Fibroblast of lung (primary cell): ENCODE measurements around the gene RRAGD.

Source experiments
- EZH2 ChIP-seq: IDR thresholded peaks from 2 replicates; pipeline ENCODE4 v1.5.1; 2012; ENCODE audit warnings: low read length, control low read depth, mild to moderate bottlenecking; ENCODE audit errors: missing control alignments
- TF ChIP-seq, protein P1 (sequence below), 2 donors: IDR thresholded peaks in 1 of 2; conservative IDR thresholded peaks in 1 of 2; 1 replicate in 1 of 2; 2 replicates in 1 of 2; pipeline ENCODE4 v1.5.1; 2011 to 2012; ENCODE audit warnings: low read length in 2 of 2, control low read depth in 1 of 2, inconsistent platforms in 1 of 2, low read depth in 1 of 2, mild to moderate bottlenecking in 1 of 2

DNA sequence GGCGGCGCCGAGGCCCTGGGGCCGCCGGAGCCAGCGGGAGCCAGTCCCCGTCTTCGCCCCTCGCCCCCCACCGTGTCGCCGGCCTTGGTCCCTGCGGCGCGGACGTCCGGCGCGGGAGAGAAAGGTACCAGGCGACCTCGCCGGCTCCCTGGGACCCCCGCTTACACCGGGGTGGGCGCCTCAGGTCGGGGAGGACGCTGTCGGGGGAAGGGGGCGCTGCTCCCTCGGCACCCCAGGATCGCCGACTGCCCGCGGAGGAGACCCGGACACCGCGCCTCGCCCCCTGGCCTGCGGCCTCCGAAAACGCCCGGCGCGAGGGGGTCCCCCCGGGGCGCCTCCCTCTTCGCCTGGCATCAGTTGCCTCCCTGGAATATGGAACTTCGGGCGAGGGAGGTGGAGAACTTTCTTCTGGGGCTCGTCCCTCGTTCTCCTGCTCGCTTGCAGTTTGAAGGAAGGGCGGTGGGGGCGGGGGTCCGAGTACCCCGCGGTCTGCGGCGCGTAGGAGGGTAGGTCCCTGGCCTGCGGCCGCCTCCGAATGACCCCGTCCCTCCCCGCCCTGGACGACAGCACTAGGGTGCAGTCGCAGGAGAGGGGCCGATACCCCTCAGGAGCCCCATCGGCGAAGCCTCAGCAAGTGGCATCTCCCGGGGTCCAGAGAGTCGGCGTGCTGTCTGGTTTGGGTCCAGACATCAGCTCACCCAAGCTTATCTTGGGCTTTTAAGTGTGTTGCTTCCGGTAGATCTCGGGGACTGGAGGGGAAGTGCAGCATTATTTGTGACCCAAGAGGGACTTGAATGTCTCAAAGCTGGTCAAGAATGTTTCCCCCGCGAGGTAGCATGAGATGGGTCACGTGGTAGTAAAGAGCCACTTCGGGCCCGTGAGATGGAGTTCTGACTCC lies 21.4 kb upstream of the RRAGD start:
- TF ChIP-seq, protein P1, sequence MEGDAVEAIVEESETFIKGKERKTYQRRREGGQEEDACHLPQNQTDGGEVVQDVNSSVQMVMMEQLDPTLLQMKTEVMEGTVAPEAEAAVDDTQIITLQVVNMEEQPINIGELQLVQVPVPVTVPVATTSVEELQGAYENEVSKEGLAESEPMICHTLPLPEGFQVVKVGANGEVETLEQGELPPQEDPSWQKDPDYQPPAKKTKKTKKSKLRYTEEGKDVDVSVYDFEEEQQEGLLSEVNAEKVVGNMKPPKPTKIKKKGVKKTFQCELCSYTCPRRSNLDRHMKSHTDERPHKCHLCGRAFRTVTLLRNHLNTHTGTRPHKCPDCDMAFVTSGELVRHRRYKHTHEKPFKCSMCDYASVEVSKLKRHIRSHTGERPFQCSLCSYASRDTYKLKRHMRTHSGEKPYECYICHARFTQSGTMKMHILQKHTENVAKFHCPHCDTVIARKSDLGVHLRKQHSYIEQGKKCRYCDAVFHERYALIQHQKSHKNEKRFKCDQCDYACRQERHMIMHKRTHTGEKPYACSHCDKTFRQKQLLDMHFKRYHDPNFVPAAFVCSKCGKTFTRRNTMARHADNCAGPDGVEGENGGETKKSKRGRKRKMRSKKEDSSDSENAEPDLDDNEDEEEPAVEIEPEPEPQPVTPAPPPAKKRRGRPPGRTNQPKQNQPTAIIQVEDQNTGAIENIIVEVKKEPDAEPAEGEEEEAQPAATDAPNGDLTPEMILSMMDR (conservative IDR thresholded peaks at IDR 0.05 in 1 of 2, IDR thresholded peaks at IDR 0.05 in 1 of 2; ENCODE audit: low read depth in 1 of 2, low read length in 2 of 2) = no peak
- peak; percentile 40 for TF ChIP-seq EZH2
